Ramos (cell line): ENCODE results near the gene PLSCR2.
"Not testable (repeated sequence)": the region's sequence is repeated elsewhere in the genome, so short reads cannot be mapped to it uniquely, and the experiment has no call there.

Experiments
- in situ Hi-C: fragments of 300-500 bp; cut with MboI; formaldehyde crosslinking; loops from one replicate; pipeline ENCODE4 v1.14.3; 2022; ENCODE audit warnings: low sequenced_read_pairs; ENCODE audit not compliant: unreplicated experiment

The PLSCR2 gene

GRCh38 chr3:146469150-146470017, at the start of gene PLSCR2:
Gene PLSCR2 (minus strand): TSS chr3:146469561. CDS start chr3:146459904, 9,657 bp downstream.
- in situ Hi-C loops, result no loop called here

DNA sequence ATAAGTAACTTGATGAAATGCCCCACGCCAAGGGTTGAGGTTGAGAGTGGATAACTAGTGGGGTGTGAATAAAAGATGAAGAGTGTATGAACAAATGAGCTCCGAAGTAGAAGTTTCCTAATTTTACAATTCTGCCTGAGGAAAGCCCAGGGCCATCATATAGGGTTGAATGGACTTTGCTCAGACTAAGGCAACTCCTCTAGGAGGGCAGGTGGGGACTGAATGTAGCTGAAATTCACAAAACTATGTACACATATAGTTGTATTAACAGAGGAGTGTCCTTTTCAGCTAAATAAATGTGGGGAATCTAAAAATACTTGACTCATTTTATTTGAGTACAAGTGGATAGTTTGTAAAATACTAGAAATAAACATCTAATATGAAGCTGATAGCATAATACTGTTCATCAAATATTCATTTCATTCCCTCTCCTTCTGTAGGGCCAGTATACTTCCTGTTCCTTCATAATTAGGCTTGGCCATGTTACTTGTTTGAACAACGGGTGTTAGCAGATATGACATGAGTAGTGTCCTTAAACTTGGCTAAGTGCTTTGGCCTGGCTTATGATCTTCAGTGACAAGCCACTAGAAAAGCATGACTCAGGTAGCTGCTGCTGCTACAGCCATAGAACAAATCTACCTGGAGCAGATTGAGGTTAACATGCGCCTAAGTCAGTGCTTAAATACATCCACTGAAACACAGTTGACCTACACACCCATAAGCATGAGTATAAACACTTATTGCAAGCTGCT, 48.5 kb upstream of the PLSCR2 start:
- in situ Hi-C loops, result no loop called here

DNA sequence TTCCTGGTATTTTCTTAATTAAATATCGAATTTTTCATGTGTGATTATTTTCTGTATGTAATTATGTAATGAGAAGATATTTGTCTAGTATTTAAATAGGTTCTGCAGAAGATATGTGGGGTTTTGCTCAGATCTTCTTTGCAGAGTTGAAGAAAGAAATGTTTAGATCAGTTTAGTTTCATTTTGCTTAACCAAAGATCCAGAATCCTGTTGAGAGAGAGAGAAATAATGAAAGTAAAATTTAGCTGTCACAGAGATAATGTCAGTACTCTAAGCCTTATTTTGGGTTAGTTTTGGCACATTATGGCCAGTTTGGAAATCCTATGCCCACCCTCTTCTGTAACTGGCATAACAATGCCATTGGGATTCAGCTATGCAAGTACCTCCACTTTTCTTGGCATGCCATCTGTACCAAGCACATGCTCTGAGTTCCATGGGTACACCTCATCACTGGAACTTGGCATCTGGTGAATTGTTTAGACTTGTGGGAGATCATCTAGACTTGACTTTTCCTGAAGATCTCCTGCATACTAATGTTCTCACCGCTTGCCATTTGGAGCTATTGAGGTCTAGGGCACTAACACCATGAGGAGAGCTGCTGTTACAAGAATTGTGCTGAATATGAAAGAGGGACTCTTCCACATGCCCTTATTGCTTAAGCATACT, 44.2 kb upstream of the PLSCR2 start:
- in situ Hi-C loops, result no loop called here

- in situ Hi-C loops, result no loop called here
Observed at GRCh38 chr3:146511402-146512134, 42.2 kb upstream of the PLSCR2 start.

- in situ Hi-C loops, result no loop called here
Observed at GRCh38 chr3:146507331-146508120, 38.2 kb upstream of the PLSCR2 start.

DNA sequence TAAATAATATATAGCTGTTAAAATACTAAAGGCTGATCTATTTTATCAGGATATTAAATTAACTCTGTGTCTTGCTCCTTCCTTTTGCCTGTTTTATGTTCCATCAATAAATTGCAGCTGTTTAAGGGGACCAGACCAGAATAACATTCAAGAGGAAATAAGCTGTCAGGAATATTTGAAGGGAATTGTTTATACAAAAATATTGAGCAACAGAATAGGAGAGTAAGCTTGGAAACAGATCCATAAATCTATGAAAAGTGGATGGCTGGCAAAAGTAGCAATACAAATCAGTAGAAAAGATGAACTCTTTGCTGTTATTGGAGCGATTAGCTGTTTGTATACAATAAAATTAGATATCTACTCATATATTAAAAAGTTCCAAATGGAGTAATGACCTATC, 36.2 kb upstream of the PLSCR2 start:
- in situ Hi-C loops, result no loop called here

DNA sequence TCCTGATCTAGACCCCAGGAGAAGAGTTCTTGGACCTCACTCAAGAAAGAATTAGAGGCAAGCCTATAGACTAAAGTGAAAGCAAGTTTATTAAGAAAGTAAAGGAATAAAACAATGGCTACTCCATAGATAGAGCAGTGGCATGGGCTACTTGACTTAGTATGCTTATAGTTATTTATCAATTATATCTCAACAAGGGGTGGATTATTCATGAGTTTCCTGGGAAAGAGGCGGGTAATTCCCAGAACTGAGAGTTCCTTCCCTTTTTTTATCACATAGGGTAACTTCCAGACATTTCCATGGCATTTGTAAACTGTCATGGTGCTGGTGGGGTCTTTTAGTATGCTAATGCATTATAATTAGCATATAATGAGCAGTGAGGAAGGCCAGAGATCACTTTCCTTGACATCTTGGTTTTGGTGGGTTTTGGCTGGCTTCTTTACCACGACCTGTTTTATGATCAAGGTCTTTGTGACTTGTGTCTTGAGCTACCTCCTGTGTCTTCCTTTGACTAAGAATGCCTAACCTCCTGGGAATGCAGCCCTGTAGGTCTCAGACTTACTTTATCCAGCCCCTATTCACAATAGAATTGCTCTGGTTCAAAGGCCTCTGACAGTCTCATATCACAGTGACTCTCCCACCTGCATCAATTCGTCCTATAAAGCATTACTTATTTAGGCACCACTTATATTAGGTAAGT, 35.3 kb upstream of the PLSCR2 start:
- in situ Hi-C loops, result no loop called here

- in situ Hi-C loops, result no loop called here
Observed at GRCh38 chr3:146503461-146504202, 34.3 kb upstream of the PLSCR2 start.

- in situ Hi-C loops, result no loop called here
Observed at GRCh38 chr3:146502887-146503460, 33.6 kb upstream of the PLSCR2 start.

GRCh38 chr3:146501752-146502151, 32.4 kb upstream of the PLSCR2 start:
- in situ Hi-C loops, result no loop called here

GRCh38 chr3:146499701-146500100, 30.3 kb upstream of the PLSCR2 start:
- in situ Hi-C loops, result no loop called here

GRCh38 chr3:146498002-146498736, 28.8 kb upstream of the PLSCR2 start:
- in situ Hi-C loops, result no loop called here

DNA sequence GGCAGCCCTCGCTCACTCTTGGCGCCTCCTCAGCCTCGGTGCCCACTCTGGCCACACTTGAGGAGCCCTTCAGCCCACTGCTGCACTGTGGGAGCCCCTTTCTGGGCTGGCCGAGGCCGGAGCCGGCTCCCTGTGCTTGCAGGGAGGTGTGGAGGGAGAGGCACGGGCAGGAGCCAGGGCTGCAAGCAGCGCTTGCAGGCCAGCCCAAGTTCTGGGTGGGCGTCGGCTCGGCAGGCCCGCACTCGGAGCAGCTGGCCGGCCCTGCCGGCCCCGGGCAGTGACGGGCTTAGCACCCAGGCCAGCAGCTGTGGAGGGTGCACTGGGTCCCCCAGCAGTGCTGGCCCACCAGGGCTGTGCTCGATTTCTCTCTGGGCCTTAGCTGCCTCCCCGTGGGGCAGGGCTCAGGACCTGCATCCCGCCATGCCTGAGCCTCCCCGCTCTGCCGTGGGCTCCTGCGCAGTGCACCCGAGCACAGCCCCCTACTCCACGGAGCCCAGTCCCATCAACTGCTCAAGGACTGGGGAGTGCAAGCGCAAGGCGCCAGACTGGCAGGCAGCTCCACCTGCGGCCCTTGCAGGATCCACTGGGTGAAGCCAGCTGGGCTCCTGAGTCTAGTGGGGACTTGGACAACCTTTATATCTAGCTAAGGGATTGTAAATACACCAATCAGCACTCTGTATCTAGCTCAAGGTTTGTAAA, 27.9 kb upstream of the PLSCR2 start:
- in situ Hi-C loops, result not testable (repeated sequence)

DNA sequence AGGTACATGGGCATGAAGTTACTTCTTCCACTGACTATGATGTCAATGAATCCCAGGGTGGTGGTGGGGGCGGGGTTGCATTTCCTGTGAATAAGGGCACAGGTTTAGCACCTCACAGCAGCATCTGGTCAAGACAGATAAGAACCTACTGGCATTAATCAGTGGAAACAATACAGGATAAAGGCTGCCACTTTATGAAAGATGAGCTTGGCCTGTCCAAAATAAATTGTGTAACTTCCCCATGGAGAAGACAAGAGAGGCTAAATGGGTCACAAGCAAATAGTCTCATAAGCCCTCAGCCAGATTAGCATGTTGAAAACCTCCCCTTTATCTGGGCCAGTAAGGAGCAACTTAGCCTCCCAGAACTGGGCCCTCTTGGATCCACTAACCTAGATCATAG, 27.4 kb upstream of the PLSCR2 start:
- in situ Hi-C loops, result no loop called here

DNA sequence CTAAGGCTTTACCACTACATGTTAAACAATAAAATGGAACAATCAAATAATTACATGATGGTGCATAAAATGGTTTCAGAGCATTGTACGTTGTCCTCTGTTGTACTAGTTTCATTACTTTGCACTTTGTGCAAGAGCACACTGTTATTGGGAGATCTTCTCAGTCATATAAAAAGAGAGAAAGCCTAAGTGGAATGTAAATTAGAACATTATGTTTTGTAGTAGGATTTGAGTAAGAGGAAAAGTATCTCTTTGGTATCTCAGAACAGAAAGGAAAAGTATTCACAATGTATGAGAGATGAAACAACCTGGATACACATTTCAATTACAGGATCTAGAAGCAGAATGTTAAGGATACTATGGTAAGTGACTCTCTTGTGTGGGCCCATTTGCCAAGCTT, 26.9 kb upstream of the PLSCR2 start:
- in situ Hi-C loops, result no loop called here

DNA sequence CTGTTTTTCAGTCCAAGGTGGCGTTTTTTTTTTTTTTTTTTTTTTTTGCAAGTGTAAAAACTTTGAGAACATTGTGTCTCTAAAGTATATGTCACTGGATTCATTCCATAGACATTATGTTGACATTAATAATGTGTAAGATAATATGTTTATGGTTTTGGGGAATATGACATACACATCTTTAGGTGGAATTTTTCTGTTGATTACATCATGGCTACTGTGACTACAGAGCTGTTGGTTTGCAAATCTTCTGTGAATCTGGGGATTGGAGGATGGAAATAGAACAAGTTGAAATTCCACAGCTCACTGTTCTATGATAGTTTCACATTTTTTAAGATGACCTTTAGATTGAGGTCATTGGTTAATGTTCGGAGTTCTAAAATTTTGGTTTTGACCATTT, 24.4 kb upstream of the PLSCR2 start:
- in situ Hi-C loops, result no loop called here

- in situ Hi-C loops, result no loop called here
Observed at GRCh38 chr3:146493221-146493620, 23.9 kb upstream of the PLSCR2 start.
